ENCODE results near the gene RXRG.

The RXRG gene

DNA sequence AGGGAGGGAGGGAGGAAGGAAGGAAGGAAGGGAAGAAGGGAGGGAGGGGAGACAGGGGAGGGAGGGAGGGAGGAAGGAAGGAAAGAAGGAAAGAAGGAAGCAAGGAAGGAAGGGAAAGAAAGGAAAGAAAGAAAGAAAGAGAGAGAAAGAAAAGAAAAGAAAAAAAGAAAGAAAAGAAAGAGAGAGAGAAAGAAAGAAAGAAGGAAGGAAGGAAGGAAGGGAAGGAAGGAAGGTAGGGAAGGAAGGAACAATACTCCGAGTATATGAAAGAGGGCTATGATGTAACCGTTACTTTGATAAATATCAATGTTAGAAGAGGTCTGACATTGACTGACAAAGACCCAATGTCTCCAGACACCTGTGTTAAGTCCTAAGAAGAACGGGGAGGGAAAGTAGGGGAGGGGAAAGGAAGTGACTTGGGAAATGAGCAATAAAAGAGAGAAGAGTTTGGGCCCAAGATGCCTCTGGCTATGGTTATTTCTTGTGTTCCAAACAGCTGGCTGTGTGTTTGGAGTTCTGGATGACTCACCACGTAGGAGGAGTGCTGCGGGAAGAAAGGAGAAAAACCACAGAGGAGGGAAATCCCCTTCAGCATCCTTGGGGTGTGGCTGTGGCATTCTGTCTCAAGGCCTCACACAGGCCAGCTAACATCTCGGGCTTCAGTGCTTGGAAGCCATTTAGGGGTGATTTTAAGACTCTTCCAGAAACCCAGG, 37.0 kb upstream of the RXRG start:
- no peak overlapping the region for H3K4me3 ChIP-seq (IDR thresholded peaks at IDR 0.05; ENCODE audit: insufficient read depth, low read depth, low read length)
- TF ChIP-seq, protein P1, sequence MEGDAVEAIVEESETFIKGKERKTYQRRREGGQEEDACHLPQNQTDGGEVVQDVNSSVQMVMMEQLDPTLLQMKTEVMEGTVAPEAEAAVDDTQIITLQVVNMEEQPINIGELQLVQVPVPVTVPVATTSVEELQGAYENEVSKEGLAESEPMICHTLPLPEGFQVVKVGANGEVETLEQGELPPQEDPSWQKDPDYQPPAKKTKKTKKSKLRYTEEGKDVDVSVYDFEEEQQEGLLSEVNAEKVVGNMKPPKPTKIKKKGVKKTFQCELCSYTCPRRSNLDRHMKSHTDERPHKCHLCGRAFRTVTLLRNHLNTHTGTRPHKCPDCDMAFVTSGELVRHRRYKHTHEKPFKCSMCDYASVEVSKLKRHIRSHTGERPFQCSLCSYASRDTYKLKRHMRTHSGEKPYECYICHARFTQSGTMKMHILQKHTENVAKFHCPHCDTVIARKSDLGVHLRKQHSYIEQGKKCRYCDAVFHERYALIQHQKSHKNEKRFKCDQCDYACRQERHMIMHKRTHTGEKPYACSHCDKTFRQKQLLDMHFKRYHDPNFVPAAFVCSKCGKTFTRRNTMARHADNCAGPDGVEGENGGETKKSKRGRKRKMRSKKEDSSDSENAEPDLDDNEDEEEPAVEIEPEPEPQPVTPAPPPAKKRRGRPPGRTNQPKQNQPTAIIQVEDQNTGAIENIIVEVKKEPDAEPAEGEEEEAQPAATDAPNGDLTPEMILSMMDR (conservative IDR thresholded peaks at IDR 0.05; ENCODE audit: low read depth, low read length): no peak
- H3K4me2 ChIP-seq: no peak overlapping the region
- H2AFZ ChIP-seq (ENCODE audit: low read depth): no peak overlapping the region
- H4K20me1 ChIP-seq (ENCODE audit: insufficient read depth): no peaks in the 10 kb centered on the region
- H3K79me2 ChIP-seq (ENCODE audit: insufficient read depth, low read depth): no peaks in the 10 kb centered on the region
- H3K9ac ChIP-seq: no peak overlapping the region
- no peaks in the 10 kb centered on the region for H3K27me3 ChIP-seq (ENCODE audit: insufficient read depth, low read depth)
- H3K27ac ChIP-seq: no peak overlapping the region
- H3K36me3 ChIP-seq (ENCODE audit: insufficient read depth): no peaks in the 10 kb centered on the region
- peaks cover 7% of the 10 kb centered on the region for H3K4me1 ChIP-seq (ENCODE audit: low read depth, poor library complexity, severe bottlenecking)

DNA sequence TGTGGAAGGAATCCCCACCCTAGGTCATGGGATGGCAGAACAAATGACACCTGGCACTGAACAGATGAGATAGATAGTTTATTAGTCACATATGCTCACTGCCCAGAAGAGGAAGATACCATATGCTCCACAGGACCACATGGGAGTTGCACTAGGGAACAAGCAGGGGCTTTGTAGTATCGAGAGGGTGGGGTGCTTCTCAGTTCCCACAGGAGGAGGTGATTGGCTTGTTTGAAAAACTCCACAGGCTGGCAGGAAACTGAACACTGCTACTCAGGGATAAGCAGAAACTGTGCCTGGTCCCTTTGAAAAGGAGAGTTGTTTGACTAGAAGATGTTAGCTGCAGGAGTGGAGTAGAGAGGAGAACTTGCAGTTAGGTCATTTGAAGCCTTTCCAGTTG, 31.9 kb upstream of the RXRG start:
- Histone ChIP-seq H3K4me3 (IDR thresholded peaks at IDR 0.05; ENCODE audit: insufficient read depth, low read depth, low read length) (no peak overlapping the region), H4K20me1 (ENCODE audit: insufficient read depth) (no peaks in the 10 kb centered on the region), H3K27ac (no peak overlapping the region), H3K27me3 (ENCODE audit: insufficient read depth, low read depth) (no peaks in the 10 kb centered on the region), H3K4me1 (ENCODE audit: low read depth, poor library complexity, severe bottlenecking) (no peaks in the 10 kb centered on the region), H3K9ac (no peak overlapping the region), H3K79me2 (ENCODE audit: insufficient read depth, low read depth) (no peaks in the 10 kb centered on the region), H3K4me2 (no peak overlapping the region), H2AFZ (ENCODE audit: low read depth) (no peak overlapping the region), H3K36me3 (ENCODE audit: insufficient read depth) (no peaks in the 10 kb centered on the region)
- TF ChIP-seq, protein P1 (conservative IDR thresholded peaks at IDR 0.05; ENCODE audit: low read depth, low read length): no peak

DNA sequence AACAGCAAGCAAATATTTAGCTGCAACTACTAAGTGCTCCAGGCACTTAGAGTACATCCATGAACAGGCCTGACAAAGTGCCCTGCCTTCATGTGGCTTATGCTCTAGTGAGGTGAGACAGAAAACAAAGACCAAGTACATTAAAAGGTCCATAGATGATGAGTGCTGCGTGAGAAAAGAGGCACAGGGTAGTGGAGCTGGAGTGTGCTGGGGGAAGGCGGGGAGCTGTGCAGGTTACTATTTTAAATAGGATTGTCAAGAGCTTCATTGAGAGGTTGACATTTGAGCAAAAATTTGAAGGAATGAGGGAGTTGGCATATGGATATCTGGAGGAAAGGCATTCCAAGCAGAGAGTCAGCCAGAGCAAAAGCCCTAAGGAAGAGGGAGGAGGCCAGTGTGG, 29.3 kb upstream of the RXRG start:
- Histone ChIP-seq H4K20me1 (ENCODE audit: insufficient read depth) (no peaks in the 10 kb centered on the region), H3K4me1 (ENCODE audit: low read depth, poor library complexity, severe bottlenecking) (no peaks in the 10 kb centered on the region), H3K4me2 (no peak overlapping the region), H3K79me2 (ENCODE audit: insufficient read depth, low read depth) (no peaks in the 10 kb centered on the region), H3K9ac (no peak overlapping the region), H2AFZ (ENCODE audit: low read depth) (no peak overlapping the region), H3K27ac (no peak overlapping the region), H3K36me3 (ENCODE audit: insufficient read depth) (no peaks in the 10 kb centered on the region), H3K4me3 (IDR thresholded peaks at IDR 0.05; ENCODE audit: insufficient read depth, low read depth, low read length) (no peak overlapping the region), H3K27me3 (ENCODE audit: insufficient read depth, low read depth) (no peaks in the 10 kb centered on the region)
- TF ChIP-seq, protein P1 (conservative IDR thresholded peaks at IDR 0.05; ENCODE audit: low read depth, low read length): no peak

DNA sequence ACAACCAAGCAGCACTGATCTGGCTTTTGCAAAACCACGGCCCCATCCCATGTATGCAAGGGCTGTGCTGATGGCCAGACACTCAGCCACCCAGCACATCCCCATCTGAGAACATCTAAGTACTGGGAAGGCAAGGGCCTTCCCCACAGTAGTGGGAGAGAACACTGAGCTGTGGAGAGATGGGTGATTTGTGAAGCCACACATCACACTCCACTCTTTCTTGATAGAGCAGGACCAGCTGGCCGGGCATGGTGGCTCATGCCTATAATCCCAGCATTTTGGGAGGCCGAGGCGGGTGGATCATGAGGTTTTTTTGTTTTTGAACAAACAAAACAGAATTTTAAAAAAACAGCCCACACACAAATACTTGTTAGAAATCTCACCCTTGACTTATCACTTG, 28.2 kb upstream of the RXRG start:
- Histone ChIP-seq H3K4me1 (ENCODE audit: low read depth, poor library complexity, severe bottlenecking) (no peaks in the 10 kb centered on the region), H3K4me3 (IDR thresholded peaks at IDR 0.05; ENCODE audit: insufficient read depth, low read depth, low read length) (no peak overlapping the region), H3K9ac (no peak overlapping the region), H3K79me2 (ENCODE audit: insufficient read depth, low read depth) (no peaks in the 10 kb centered on the region), H2AFZ (ENCODE audit: low read depth) (no peak overlapping the region), H4K20me1 (ENCODE audit: insufficient read depth) (no peaks in the 10 kb centered on the region), H3K27ac (no peak overlapping the region), H3K27me3 (ENCODE audit: insufficient read depth, low read depth) (no peaks in the 10 kb centered on the region), H3K4me2 (no peak overlapping the region), H3K36me3 (ENCODE audit: insufficient read depth) (no peaks in the 10 kb centered on the region)
- TF ChIP-seq, protein P1 (conservative IDR thresholded peaks at IDR 0.05; ENCODE audit: low read depth, low read length): no peak

Measured in KMS-11 (cell line).